Skin of body (tissue), 2 donors: ENCODE data around the gene RGS2. TPM values are rescaled to one million over a fixed set of nuclear protein-coding genes. Genes with fewer than 3 reads are reported as not detected.

ENCODE experiments used
- DNase-seq: peaks from one replicate; lab custom pipeline; 2025; lab: John Stamatoyannopoulos, UW
- total RNA-seq: library from RNA; depleted of rRNA; stranded (reverse); fragments of >200 nt; gene quantifications from one replicate; pipeline ENCODE4 v1.2.3, GENCODE V29; 2014

The RGS2 gene, protein sequence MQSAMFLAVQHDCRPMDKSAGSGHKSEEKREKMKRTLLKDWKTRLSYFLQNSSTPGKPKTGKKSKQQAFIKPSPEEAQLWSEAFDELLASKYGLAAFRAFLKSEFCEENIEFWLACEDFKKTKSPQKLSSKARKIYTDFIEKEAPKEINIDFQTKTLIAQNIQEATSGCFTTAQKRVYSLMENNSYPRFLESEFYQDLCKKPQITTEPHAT
- 52.2 TPM for total RNA-seq

DNA sequence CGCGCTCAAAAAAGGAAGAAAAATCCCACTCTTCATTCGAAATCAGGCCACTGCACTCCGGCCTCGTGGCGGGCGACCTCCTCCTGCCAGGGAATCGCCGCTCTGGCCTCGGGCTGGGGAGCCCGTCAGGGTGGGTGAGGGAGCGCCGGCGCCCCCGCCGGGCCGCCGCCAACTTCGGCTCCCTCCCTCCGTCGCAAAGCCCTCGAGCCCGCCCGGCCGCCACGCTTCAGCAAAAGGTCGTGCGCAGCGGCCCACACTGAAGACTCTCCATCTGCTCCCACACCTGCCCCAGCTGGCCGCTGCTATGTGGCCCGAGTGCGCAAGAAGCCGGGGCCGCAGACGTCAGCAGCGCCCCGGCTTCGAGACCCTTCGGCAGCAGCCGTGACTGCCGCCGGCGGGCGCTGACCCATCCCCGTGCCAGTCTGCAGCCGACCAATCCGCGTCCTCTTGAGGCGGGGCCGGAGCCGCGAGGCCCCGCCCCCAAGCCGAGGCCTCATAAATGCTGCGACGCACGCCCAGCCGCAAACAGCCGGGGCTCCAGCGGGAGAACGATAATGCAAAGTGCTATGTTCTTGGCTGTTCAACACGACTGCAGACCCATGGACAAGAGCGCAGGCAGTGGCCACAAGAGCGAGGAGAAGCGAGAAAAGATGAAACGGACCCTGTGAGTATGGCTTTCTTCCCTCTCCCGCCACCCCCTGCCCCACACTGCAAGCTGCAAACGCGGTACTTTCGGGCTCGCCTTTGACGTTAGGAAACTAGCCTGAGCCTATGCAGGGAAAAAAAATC lies at the start of gene RGS2:
Gene RGS2, plus strand, starts transcription at position 522 of the 789 bp plus-strand sequence. Its CDS starts 33 bp downstream, at position 555.
- DNase-seq: peak; percentile 90

DNA sequence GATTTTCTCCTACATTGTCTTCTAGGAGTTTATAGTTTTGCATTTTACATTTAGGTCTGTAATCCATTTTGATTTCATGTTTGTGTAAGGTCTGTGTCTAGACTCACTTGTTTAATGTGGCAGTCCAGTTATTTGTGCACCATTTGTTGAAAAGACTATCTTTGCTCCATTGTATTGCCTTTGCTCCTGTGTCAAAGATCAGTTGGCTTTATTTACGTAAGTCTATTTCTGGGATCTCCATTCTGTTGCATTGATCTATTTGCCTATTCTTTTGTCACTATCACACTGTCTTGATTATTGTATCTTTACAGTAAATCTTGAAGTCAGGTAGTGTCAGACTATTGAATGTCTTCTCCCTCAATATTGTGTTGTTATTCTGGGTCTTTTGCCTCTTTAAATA lies 49.7 kb upstream of the RGS2 start:
- DNase-seq: no peak

DNA sequence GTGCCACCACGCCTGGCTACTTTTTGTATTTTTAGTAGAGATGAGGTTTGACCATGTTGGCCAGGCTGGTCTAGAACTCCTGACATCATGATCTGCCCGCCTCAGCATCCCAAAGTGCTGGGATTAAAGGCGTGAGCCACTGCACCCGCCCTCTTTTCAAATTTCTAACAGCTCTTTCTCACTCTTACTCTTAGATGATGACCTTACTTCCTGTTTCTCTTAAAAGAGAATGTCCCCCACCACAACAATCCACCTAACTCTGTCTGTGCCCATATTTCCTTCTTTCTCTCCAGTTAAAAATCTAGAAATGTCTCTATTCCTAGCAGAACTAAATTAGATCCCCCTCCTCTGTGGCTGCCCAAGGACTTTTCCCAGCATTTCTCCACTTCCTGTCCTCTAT lies 46.6 kb upstream of the RGS2 start:
- no peak for DNase-seq

DNA sequence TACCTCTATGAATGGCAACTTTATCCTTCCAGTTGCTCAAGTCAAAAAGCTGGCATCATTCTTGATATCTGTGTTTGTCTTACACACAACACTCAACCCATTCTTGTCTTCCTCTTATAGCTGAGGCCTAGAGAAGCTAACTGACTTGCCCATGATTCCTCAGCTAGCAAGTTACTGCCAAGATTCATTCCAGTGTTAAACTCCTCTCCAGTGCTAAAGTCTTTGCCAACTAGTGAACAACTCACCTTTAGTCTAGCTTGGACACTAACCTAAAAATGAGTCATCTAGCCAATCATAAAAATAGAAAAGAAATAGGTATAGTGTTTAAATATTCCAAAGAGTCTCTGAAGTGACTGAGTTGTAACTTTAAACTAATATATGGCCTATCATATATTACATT lies 45.6 kb upstream of the RGS2 start:
- DNase-seq: no peak

DNA sequence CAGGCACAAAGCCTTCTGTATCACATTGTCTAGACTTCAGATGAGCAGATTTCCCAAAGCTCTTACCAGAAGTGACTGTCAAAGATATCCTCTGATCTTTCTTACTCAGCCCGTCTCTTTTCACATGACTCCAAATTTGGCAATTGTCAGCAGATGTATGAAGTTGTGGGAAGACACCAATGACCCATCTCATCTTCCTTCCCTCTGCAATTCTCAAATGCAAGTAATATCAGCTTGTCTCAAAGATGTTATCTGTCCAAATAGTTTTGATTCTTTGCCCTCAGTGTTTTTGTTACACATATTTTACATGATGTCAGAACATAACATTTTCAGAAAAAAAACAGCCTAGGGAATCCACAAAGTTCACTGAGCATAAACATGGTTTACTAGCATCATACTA lies 45.1 kb upstream of the RGS2 start:
- no peak for DNase-seq

DNA sequence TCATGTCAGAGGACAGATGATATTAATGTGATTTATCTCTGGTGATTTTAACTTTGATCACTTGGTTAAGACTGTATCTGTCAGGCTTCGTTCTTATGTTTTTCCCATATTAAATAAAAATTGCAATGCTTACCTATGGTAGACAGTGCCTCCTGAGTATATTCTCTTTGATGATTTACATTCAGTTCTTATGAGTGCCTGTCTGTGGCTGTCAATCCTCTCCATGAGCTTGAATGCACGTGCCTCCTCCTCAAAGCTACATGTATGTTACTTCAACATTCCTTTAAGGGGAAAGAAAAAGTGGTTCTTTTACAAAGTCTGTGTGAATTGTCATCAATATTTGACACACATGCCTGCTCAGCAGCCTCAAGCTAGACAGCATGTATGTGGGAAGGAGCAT lies 44.2 kb upstream of the RGS2 start:
- no peak for DNase-seq

DNA sequence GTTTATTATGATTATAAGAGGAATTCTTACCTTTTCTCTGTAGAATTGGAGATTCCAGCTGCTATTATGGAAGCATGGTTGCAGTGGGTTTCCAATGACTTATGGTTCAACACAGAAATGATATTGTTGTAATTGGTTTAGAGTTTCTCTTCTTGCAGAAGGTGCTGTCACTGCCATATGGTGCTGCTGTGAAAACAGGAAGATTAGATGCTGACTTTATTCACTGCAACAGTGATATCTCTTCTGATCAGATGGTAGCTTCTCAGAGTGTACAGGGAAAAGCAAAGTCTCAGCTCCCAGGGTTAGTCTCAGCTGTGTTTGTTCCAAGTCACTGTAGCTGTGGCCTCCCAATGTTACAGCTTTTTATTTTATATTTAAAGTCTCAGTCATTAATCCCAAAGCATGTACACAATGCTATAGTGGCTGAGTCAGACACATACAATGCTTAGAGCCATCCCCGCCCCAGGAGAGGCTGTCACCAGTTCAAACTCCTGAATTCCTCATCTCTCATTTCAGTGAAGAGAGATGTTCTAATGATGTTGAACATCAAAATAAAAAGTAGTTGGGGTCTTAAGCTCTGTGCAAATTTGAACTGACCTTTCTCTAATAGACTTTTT lies 42.7 kb upstream of the RGS2 start:
- DNase-seq: no peak

DNA sequence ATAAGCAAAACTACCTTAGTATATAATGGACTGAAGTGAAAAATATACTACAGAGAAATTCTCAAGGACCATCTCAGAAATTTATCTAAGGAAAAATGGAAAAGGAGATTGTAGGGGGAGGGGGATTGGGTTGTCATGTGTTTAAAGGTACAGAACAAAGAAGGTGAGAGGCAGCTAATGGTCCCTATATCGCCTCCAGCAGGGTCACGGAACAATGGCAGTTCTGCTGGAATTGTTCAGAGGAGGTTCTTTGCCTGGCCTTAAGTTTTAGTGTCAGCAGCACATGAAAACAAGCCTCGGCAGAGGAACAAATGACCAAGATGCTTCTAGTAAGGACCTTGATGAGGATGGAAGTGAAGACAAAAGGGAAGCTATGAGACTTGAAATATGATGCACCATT lies 42.0 kb upstream of the RGS2 start:
- no peak for DNase-seq

DNA sequence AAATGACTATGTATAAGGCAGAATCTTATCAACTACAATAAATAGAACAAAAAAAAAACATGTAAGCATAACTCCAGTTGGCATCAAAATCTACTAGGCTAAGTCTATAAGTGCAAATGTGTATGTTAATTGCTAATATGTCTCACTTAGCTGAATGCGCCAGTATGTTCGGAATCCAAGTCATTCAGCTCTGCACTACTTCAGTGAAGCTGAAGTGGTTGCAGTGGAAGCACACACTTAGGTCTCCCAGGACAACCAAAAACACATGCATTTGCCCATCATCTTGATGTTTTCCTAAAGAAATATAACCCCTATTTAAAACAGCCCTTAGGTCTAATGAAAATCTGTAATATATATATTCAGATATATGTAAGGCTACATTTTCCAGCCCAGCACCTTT lies 41.0 kb upstream of the RGS2 start:
- DNase-seq: no peak

DNA sequence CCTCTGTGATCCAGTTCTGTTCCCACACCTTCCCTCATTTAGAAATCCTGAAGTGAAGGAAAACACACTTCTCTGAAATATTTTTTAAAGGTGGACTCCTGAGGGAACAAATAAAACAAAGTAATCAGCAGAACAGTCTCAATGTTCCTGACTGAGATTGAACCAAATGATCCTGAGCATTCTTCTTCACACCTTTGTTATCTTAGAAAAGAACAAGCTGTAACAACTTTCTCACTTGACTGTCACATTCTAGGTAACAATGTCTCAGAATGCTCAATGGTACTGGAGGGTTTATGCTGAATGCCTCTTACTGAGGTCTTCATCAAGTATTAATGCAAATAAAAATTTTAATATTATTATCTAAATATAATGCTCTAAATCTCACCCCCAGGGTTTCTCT lies 40.4 kb upstream of the RGS2 start:
- DNase-seq: no peak

DNA sequence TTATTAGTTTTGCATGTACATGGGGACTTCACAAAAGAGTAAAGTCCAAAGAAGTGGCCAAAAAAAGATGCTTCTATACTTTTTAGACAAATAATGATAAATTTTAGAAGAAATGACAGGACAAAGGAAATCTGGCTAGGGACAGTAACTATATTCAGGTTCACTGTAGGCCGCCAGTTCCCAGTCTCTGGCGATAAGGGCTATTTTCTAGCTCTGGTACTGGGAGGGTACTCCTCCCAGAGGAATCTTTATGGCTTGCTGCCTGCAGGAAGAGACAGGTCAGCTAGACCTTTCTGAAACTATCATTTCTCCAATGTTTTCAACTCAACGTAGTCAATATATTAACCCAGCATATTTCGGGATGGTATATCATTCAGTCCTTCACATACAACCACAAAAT lies 37.5 kb upstream of the RGS2 start:
- no peak for DNase-seq

DNA sequence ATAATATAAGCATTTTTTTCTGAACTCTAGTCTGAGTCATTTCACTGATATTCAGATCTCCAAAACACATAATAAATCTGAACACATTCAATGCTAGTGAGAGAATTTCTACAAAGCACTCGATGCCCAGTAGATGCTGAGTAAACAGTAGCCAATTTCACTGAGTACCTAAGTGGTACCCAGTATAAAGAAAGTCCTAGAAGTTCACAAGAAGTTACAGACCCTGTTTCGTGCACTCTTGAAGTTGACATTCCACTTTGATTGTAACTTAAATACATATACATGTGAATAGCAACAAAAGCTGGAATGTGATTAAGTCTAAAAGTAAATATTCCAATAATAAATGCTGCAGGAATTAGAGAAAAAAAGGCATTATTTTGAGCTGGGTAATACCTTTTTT lies 33.2 kb upstream of the RGS2 start:
- DNase-seq: no peak

DNA sequence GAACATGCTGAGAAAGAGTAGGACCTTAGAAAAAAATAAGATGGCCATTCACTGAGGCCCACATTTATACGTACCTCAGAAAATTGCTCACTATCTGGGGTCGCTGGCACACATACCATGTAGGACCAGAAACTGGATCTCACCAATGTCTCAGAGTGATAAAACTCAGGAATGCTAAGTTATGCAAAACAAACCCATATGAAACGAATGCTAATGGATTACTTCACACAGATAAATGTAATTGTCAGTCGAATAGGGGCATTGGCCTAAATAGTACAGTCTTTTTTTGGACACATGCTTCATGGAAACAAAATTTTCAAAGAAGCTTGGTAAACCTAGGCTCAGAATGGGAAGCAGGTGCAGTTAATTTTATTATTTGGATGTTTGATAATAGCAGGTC lies 32.6 kb upstream of the RGS2 start:
- no peak for DNase-seq

DNA sequence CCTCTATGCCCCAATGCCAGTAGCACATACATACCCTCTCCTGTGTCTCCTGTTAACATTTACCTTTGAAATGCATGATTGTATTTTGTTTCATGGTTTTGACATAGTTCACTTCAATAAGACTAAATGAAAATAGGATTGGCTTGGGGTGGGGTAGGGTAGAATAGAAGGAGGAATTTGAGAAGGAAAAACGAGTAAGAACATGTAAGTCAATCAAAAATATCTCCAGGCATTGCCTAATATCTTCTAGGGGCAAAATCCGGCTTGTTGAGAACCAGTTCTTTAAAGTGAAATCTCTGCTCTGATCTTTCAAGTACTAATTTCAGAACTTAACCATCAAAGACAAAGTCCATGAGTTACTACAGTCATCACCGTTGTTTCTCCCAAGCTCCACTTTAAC lies 31.8 kb upstream of the RGS2 start:
- DNase-seq: no peak

DNA sequence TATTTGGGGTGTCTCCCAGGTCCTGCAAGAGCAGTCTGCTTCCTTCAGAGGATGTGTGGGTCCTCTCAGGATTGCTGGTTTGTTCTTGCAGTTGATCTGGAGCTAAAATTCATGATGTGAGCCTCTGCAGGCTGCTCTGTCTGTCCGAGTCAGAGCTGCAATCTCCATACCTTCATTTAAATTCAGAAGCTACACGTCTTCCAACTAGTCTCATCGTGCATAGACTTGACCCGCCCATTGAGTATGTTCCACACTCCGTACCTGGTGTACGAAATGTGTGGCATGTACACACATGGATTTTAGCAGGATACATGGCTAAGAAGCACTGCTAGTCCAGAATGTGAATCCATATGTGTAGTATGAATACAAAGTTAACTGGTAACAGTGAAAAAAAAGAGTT lies 25.0 kb upstream of the RGS2 start:
- no peak for DNase-seq

DNA sequence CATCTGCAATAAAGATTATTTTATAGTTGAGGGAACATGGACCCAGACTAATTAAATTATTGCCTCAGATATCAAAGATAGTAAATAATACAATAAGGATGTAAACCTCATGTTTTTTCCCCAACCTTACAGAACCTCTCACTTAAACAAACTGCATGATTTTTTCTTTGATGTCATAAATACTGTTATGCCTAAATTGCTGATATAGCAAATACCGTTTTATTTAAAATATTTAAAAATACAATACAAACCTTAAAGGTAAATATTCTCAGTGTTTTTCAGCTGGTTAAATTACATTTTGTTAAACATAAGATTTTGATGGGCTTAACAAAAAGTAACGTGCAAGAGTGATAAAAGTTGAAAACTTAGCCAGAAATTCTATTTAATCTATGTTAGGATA lies 24.4 kb upstream of the RGS2 start:
- no peak for DNase-seq

DNA sequence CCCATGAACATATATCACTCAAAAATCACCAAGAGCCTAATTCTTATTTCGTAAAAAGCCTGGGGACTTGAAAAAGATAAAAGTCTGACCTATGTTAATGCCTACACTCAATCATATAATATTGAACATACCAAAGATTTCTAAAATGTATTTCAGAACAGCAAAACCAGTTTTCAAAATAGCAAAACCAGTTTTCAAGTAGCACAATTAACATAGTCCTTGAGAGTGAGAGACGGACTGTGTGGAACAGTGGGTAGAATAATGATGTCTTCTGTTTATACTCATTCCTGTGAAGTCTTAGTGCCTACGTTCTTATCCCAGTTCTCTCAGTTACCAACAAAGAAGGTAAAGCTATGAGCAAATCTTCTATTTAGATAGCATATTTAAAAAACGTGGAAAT lies 22.3 kb upstream of the RGS2 start:
- no peak for DNase-seq

DNA sequence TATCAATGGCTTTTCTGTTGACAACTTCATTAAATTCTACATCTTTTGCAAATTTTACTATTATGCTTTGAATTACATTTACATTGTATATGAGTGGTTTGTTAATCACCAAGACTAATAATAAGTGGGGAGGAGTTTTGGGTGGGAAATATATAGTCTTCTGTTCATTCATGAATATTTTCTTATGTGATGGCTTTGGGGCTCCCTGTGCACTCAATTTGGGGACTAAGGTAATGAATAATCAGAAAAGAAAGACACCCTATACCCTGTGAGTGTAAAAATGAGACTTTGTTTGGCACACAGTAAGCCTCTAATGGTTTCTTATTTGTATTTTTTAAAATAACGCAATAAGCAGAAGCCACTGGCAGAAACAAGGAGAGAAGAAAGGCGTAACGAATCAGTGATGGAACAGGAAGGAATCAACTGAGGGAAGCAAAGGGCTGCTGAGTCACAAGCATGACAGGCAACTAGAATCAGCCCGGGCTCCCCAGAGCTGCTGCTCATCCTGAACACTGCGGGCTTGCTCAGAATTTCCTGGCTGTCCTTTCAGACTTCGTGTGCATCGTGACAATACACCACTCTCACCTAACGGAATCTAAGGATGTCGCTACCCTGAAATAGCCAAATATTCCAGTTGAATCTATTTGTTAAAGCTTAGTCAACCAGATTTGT lies 20.8 kb upstream of the RGS2 start:
- DNase-seq: no peak

DNA sequence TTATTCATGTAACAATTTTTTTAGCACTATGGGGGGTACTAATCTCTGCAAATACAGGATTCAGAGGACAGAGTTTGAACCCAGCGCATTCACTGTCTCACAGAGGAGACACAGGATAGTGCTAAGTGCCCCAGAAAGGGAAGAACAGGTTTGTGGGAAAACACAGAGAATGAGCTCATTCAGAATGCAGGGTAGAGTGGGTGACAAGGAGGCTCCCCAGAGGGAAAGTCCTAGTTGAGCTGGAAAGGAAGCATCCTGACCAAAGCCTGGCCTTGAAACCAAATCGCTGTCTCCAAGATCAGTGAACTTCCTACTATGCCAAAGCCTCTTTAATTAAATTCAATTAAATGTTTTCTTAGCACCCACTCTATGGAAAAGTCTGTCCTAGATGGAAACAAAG lies 19.0 kb upstream of the RGS2 start:
- DNase-seq: no peak

DNA sequence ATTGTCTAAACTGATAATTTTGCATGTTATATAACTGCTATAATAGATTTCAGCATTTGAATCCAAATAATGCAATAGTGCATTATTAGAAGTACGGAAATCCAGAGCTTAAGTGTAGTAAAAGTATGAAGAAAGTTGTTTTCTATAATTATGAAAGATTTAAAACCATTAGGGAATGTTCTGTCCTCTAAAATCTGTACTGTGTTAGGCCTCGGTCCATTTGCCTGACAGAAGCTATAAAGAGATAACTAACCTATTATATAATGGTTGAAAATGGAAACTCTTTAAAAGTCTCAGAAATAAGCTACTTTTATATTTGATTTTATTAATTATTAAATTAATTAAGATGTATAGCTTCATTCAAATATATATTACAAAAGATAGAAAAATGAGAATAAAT lies 16.2 kb upstream of the RGS2 start:
- DNase-seq: no peak

DNA sequence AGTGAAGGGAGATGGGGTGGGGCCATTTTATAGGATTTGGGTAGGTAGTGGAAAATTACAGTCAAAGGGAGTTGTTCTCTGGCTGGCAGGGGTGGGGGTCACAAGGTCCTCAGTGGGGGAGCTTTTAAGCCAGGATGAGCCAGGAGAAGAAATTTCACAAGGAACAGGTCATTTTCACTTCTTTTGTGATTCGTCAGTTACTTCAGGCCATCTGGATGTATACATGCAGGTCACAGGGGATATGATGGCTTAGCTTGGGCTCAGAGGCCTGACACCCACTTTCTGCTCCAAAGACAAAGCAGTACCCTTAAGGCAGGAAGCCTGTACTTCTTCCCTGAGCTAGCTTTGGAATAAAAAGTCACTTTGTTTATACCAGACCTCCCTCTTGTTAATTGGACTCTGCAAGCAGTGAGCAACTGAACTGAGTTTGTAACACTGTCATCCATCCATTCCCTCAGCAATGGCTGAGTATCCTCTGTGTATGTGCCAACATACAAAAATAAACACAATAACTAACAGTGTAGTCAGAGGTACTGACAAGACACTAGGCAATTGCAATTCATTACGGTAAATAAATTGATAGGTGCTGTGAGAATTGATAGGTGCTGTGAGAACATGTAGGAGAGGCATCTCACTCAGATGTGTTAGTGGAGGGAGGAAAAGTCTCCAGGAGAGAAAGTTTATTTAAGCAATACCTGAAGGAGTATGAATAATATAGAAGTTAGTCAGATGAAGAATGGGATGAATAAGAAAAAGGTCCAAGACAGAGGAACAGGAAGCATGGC lies 14.7 kb upstream of the RGS2 start:
- DNase-seq: no peak

DNA sequence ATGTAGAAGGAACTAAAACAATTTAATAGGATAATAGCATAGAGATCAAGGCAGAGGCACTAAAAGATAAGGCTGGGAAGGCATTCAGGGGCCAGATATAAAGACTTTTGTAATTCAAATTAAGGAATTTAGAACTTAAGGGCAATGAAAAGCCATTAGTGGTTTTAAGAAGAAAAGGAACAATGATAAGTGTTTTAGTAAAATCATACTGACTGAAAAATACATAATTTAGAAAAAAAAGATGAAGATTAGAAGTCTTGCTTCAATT lies 14.1 kb upstream of the RGS2 start:
- DNase-seq: no peak
